Esophagus squamous epithelium (tissue), 4 donors: ENCODE results near the gene PHOX2A.

ENCODE experiments used
- CTCF ChIP-seq, 6 experiments: fragments of 450-650 bp in 4 of 6; fragments of 200-600 bp in 2 of 6; sonication (generic) in 2 of 6; IDR thresholded peaks; one replicate each; pipeline ENCODE4 v1.5.1; 2016 to 2019; ENCODE audit warnings: antibody characterized with exemption in 6 of 6, mild to moderate bottlenecking in 4 of 6, moderate library complexity in 4 of 6
- POLR2A ChIP-seq, 4 donors: fragments of 450-650 bp; IDR thresholded peaks; one replicate each; pipeline ENCODE4 v1.6.1; 2017; ENCODE audit warnings: antibody characterized with exemption in 4 of 4, mild to moderate bottlenecking in 4 of 4, moderate library complexity in 3 of 4

- TF ChIP-seq CTCF (IDR thresholded peaks at IDR 0.05) (no peak), POLR2A (IDR thresholded peaks at IDR 0.05) (no peak)
These were observed 6.9 kb upstream of the PHOX2A start for GRCh38 chr11:72250661-72251464.
